Muscle of back (tissue), 11 donors: Measurements from ENCODE around the gene RPP30. TPM values are rescaled to one million over a fixed set of nuclear protein-coding genes. Genes with fewer than 3 reads are reported as not detected.
"Not testable (repeated sequence)": the region's sequence is repeated elsewhere in the genome, so short reads cannot be mapped to it uniquely, and the experiment has no call there.

Experiments used
- DNase-seq, 3 donors: peaks; one replicate each; pipeline versions ENCODE4 v3.0.0 to v3.0.0-alpha.2; 2013
- polyA plus RNA-seq, 10 donors: library from polyadenylated mRNA; unstranded; fragments of 120-200 nt; gene quantifications; one replicate each; pipeline ENCODE4 v1.2.1, GENCODE V29; 2013; ENCODE audit not compliant: insufficient read length in 10 of 10

The RPP30 gene
- polyA plus RNA-seq, 10 donors = 32.1 to 41.7 (median 37.6) TPM

GRCh38 chr10:90939648-90940047, 67.9 kb downstream of the RPP30 start:
- no peak for DNase-seq

- DNase-seq = not testable (repeated sequence)
Observed at GRCh38 chr10:90942980-90943379, 71.2 kb downstream of the RPP30 start.

- no peak for DNase-seq
Observed at GRCh38 chr10:90944749-90945148, 73.0 kb downstream of the RPP30 start.

GRCh38 chr10:90945491-90946070, 73.8 kb downstream of the RPP30 start:
- no peak for DNase-seq

- no peak for DNase-seq
Observed at GRCh38 chr10:90947030-90947960, 75.5 kb downstream of the RPP30 start.

Other genes starting within 250 kb of the RPP30 start
- under 1 TPM; 0.05 to 0.31 (median 0.15) TPM for gene HTR7, start 13.9 kb upstream of the RPP30 start, polyA plus RNA-seq
- 100 to 1,000 TPM in 3 of 10 donors, 10 to 100 TPM in 7; 14.5 to 445 (median 60.5) TPM for gene ANKRD1, start 49.1 kb downstream of the RPP30 start, polyA plus RNA-seq